Measurements from ENCODE around the gene NDUFB1.

Gene NDUFB1

DNA sequence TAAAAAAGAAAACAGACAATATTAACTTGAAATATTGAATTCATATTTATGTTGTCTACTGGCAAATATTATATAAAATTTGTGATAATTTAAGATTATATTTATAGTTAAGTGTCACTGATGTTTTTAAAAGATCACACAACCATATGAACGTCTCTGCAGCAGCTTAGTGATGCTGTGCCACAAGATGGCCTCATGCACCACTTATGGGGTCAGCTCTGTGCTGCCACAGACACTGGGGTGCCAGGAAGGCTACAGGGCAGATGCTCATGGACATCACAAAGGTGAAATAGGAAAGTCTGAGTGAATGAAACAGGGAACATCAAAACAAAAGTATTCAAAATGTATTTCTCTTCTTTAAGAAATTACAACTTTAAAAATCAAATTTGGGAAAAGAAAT lies 28.2 kb downstream of the NDUFB1 start:
- DNase-seq = no peak

DNA sequence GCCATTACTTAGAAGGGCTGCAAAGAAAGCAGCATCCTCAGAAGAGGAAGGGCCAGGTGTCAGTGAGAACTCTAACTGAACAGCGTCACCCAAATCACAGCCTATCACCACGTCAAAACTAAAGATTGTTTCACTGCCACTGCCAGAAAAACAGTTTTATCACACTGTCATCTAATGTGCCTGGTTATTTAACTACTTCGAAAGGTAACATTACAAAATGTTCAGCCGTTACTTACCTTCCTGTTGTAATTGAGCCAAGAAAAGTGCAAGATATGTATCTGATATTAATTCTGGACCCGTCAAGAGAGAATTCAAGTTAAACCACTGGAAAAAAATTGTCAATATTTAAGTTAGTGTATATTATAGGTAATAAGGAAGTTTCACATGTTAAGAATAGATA lies 33.0 kb downstream of the NDUFB1 start:
- DNase-seq = no peak

DNA sequence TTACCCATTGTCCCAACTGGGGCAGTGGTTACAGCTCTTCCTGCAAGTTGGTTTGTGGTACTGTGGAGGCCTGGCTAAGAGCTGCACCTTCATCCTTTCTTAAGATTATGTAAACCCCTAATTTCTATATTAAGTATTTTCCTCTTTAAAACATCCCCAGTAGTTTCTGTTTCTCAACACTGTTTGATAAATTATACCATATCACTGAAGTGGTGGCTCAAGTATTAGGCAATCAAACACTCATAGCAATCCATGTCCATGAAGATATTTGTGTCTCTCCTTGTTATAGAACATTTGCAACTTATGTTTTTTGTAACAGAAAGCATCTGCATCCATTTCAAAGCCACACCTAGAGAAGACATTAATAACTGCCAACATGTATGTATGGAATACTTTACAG lies 47.0 kb downstream of the NDUFB1 start:
- no peak for DNase-seq

Measured in stimulated activated CD4-positive, alpha-beta T cell treated with anti-CD3 and anti-CD28 coated beads, Interleukin-15, amount 100 ng/mL, for 24 hours (primary cell).